PFSK-1 (cell line): ENCODE measurements around the gene RNF5.

Experiments used
- FOXP2 ChIP-seq: optimal IDR thresholded peaks from 2 replicates; pipeline ENCODE3; 2011; ENCODE audit warnings: borderline replicate concordance, control low read depth, inconsistent platforms; ENCODE audit not compliant: insufficient read depth; ENCODE audit errors: extremely low read length, extremely low read depth
- POLR2AphosphoS5 ChIP-seq: IDR thresholded peaks from 2 replicates; pipeline ENCODE4 v1.6.1; 2012; ENCODE audit warnings: low read depth, mild to moderate bottlenecking, control low read depth, low read length, moderate library complexity
- SIN3A ChIP-seq: IDR thresholded peaks from 2 replicates; pipeline ENCODE4 v1.6.1; 2012; ENCODE audit warnings: mild to moderate bottlenecking, low read length, moderate library complexity, borderline replicate concordance; ENCODE audit not compliant: insufficient read depth
- TAF1 ChIP-seq: IDR thresholded peaks from 2 replicates; pipeline ENCODE4 v1.6.1; 2012; ENCODE audit warnings: low read length, control low read depth, borderline replicate concordance; ENCODE audit not compliant: insufficient read depth
- TF ChIP-seq, protein P1 (sequence below), 2 experiments: IDR thresholded peaks; 2 replicates each; pipeline versions ENCODE4 v1.6.1 to v1.8.0; 2011 to 2012; ENCODE audit warnings: low read depth in 2 of 2, low read length in 2 of 2, control low read depth in 1 of 2, inconsistent platforms in 1 of 2, mild to moderate bottlenecking in 1 of 2, moderate library complexity in 1 of 2; ENCODE audit not compliant: insufficient read depth in 1 of 2

RNF5 gene

DNA sequence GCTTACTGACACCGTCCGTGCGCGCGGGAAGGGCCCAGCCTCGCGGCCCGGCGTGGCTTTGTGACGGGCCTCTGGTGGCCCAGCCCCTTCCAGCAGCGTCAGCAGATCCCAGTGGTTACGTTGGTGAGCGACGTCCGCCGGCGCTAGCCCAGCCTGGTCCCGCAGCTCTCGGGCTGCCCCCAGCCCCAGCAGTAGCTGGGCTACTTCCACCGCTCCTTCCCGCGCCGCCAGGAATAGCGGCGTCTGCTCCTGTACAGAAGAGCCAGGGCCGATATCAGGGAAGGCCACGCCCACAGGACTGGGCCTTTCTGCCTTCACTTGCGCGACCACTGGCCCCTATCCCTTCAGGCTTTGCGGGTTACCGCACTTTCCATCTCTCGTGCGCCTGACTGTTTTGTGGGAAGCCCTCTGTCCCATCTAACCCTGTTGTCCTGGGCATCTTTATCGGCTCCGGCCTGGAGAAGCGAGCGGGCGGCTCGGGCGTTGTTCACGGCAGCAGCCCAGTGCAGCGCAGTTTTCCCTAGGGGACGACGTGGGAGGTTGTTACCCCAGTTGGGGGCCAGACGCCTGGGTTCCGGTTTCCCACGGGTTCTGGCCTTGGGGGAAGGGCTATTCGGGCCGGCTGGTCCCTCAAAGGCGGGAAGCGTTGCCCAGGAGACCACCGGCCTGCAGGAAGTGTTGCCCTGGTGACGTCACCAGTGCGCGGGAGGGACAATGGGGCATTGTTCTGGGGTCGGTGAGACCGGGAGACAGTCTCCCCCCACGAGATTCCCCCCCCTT, 17.9 kb downstream of the RNF5 start:
- TF ChIP-seq, protein P1, sequence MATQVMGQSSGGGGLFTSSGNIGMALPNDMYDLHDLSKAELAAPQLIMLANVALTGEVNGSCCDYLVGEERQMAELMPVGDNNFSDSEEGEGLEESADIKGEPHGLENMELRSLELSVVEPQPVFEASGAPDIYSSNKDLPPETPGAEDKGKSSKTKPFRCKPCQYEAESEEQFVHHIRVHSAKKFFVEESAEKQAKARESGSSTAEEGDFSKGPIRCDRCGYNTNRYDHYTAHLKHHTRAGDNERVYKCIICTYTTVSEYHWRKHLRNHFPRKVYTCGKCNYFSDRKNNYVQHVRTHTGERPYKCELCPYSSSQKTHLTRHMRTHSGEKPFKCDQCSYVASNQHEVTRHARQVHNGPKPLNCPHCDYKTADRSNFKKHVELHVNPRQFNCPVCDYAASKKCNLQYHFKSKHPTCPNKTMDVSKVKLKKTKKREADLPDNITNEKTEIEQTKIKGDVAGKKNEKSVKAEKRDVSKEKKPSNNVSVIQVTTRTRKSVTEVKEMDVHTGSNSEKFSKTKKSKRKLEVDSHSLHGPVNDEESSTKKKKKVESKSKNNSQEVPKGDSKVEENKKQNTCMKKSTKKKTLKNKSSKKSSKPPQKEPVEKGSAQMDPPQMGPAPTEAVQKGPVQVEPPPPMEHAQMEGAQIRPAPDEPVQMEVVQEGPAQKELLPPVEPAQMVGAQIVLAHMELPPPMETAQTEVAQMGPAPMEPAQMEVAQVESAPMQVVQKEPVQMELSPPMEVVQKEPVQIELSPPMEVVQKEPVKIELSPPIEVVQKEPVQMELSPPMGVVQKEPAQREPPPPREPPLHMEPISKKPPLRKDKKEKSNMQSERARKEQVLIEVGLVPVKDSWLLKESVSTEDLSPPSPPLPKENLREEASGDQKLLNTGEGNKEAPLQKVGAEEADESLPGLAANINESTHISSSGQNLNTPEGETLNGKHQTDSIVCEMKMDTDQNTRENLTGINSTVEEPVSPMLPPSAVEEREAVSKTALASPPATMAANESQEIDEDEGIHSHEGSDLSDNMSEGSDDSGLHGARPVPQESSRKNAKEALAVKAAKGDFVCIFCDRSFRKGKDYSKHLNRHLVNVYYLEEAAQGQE (IDR thresholded peaks at IDR 0.05; ENCODE audit: insufficient read depth in 1 of 2, low read depth in 2 of 2, low read length in 2 of 2): no peak
- TF ChIP-seq TAF1 (0 out of 2 replicates have a peak, but pooled peaks have one; percentile 56), POLR2AphosphoS5 (peak; percentile 91)

DNA sequence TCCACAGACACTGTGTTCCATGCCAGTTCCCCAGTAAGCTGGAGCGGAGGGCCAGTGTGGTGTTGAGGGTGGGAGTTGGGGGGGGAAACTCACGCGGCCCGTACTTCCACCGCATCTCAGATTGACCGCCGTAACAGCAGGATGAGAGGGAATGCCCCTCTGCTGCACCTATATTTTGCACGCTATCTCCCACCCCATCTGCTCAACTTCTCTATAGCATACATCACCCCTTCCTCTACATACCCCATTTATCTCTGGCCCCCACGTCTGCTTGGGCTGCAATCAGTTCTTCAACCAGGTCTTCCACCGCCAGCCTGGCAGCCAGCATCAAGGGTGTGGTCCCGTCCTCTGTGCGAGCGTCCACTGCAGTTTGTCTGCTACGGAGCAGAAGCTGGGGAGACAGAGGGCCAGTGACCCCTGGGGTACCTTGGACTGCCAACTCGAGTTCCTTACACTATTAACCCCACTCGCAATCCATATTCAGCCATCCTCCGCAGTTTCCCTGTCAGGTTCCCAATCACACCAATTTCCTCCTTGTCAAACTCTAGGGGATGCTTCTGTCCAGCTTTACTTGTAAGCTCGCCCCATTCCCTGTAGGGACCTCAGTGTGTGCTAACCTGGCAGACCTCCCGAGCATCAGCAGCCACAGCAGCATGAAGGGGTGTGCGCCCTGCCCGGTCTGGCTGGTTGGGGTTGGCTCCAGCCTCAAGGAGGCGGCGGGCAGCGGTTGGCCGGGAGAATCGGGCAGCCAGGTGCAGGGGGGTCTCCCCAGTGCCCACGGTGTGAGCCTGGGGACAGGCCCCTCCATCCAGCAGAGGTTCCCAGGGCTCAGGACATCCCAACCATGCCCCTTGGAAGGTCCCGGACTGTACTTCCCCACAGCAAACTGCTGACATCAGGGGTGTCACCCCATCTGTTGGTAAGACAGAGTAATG, 18.7 kb downstream of the RNF5 start:
- TF ChIP-seq TAF1 (no peak), POLR2AphosphoS5 (no peak), FOXP2 (no peak), SIN3A (no peak)
- TF ChIP-seq, protein P1 (IDR thresholded peaks at IDR 0.05; ENCODE audit: insufficient read depth in 1 of 2, low read depth in 2 of 2, low read length in 2 of 2): no peak

DNA sequence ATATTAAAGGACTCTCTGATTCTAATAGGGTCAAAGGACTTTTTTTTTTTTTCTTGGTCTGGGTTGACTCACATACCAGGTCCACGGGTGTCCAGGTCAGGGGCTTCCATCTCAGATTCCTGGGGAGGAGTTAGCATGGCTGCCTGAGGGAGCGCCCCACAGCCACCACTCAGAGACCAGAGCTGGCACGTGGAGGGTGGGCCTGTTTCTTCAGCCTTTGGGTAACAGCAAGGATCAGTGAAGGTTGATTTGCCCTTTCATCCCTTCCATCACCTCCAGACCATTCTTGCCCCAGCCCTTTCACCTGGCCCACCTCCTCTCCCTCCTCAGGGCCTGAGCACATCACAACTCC, 20.1 kb downstream of the RNF5 start:
- TF ChIP-seq POLR2AphosphoS5: no peak
- no peak for TF ChIP-seq SIN3A
- TF ChIP-seq, protein P1 (IDR thresholded peaks at IDR 0.05; ENCODE audit: insufficient read depth in 1 of 2, low read depth in 2 of 2, low read length in 2 of 2): no peak
- TF ChIP-seq TAF1: no peak
- no peak for TF ChIP-seq FOXP2

DNA sequence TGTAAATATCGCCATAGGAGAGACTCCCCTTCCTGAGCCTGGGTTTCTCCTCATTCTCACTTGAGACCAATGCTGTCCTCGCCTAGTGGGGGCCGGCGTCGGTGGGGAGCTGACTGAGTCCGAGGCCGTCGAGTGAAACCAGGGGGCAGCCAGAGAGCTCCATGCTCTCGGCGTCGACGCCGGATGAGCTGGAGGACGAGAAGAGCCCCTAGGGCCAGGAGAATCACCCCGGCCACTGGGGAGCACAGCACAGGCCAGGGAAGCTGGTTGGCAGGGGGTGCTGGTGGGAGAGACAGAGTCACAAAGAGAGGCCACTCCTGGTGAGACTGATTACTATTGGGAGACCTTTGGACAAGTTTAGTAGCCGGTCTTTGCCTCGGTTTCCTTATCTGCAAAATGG, 20.7 kb downstream of the RNF5 start:
- no peak for TF ChIP-seq TAF1

DNA sequence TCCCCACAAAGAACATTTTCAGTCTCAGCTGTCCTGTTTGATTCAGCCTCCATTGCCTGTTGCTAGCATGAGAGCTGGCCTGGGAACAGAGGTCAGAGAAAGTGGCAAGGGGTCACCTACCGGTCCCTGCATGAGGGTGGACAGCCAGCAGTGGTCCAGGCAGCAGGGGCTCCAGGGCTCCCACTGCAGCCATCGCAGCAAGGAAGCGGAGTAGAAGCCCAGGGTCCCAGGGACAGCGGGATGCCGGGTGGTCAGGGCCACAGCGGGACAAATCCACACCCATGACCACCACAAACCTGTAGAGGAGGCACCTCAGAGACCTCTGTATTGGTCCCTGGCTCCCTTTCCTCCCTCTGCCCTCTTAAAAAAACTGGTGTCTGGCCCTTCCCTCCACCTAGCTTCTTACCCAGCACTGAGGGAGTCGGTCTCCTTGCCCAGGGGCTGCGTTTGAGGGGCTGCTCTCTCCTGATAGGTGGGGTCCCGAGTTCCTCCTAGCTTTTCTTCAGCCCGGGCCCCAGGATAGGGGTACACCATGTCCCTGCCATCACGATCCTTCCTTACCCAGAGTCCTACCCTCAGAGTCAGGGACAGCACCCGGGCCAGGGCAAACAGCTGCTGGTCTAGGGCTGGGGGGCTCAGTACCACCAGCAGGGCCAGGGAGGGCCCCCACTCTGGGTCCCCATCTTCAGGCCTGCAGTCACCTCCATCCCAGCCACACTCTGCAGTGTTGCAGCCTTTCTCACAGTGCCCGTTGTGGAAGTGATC, 22.7 kb downstream of the RNF5 start:
- TF ChIP-seq POLR2AphosphoS5 (no peak), TAF1 (no peak), FOXP2 (no peak), SIN3A (no peak)
- TF ChIP-seq, protein P1 (IDR thresholded peaks at IDR 0.05; ENCODE audit: insufficient read depth in 1 of 2, low read depth in 2 of 2, low read length in 2 of 2): no peak
